GM19452 (cell line): ENCODE measurements around the gene OR12D2.
"Not testable (repeated sequence)": the region's sequence is repeated elsewhere in the genome, so short reads cannot be mapped to it uniquely, and the experiment has no call there.

Experiments used
- ATAC-seq: cut with Tn5 transposase; IDR thresholded peaks from one replicate; pipeline ENCODE4 v1.9.1; 2021; ENCODE audit not compliant: unreplicated experiment

Gene OR12D2, protein sequence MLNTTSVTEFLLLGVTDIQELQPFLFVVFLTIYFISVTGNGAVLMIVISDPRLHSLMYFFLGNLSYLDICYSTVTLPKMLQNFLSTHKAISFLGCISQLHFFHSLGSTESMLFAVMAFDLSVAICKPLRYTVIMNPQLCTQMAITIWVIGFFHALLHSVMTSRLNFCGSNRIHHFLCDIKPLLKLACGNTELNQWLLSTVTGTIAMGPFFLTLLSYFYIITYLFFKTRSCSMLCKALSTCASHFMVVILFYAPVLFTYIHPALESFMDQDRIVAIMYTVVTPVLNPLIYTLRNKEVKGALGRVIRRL

GRCh38 chr6:29395331-29395730 lies at the start of gene OR12D2:
OR12D2 (plus strand) TSS chr6:29395631; CDS start chr6:29396700, 1,069 bp downstream.
- ATAC-seq: no peak

DNA sequence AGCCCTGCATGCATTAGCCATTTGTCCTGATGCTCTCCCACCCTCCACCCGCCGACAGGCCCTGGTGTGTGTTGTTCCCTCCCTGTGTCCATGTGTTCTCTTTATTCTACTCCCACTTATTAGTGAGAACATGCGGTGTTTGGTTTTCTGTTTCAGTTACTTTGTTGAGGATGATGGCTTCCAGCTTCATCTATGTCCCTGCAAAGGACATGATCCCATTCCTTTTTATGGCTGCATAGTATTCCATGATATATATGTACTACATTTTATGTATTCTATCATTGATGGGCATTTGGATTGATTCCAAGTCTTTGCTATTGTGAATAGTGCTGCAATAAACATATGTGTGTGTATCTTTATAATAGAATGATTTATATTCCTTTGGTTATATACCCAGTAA lies 46.1 kb upstream of the OR12D2 start:
- ATAC-seq: not testable (repeated sequence)

DNA sequence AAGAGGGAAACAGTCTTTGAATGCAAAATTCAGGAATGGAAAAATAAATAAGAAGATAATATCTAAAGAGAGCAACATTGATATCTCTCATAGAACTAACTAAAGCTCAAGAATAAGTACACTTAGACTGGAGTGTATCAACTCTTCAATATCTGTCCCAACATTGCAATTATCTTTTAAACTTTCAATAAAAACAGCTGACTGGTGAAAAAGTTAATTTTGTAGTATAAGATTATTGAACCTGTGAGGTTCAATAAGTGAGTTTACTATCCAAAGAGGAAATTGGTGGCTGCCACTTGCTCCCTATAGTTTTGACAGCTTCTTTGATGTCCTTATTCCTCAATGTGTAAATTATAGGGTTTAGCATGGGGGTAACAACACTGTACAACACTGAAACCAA lies 40.5 kb upstream of the OR12D2 start:
- no peak for ATAC-seq

GRCh38 chr6:29355603-29356002 lies 39.8 kb upstream of the OR12D2 start:
- ATAC-seq: no peak

DNA sequence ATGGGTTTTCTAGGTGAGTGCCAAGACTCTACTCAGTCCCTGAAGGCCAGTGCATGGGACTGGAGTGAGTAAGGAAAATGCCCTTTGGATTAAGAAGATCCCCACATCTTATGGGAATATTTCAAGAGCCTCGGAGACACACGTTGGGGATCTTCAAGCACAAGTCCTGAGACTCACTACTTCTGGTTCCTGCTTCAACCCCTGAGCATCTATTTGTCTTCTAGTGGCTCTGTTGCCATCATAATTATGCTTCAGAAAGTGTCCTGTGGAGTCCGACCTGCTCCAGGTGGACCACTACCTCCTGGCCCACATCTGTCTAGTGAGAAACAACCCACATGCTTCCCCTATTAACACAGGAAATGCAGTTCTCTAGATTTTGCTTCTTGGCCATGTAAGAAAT lies 26.7 kb upstream of the OR12D2 start, which contains the start of gene OR5V1:
Gene OR5V1, minus strand, starts transcription at position 101 of the 400 bp plus-strand sequence. CDS start 12,670 bp downstream, outside the sequence.
- no peak for ATAC-seq

- ATAC-seq: no peak
These were observed 20.2 kb upstream of the OR12D2 start, which contains the start of gene OR12D3 for GRCh38 chr6:29375191-29375590. OR12D3 (minus strand) TSS chr6:29375291; CDS start chr6:29375287, 4 bp downstream.

- ATAC-seq: no peak
These were observed 19.4 kb upstream of the OR12D2 start for GRCh38 chr6:29376003-29376402.

DNA sequence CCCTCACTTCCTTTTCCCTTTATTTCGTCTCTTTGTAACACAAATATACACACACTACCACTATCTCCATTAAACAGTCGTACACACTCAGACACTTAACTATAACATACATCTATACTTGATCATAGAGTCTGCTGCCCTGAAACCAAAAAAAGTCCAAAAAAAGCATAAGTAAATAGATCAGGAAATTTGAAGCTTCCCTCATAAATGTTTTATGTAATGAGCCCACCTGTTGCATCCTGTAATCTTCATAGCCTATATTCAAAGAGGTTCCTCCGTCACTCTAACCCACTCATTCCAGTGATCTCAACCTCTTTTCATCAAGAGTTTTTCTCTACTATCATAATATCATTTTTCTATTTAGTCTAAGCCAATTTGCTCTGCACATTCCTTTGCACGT lies 6.9 kb upstream of the OR12D2 start:
- ATAC-seq: no peak

GRCh38 chr6:29399525-29399924 lies 4.1 kb downstream of the OR12D2 start:
- ATAC-seq: no peak

- ATAC-seq: no peak
These were observed 8.4 kb downstream of the OR12D2 start for GRCh38 chr6:29403801-29404200.

- ATAC-seq: no peak
These were observed 19.2 kb downstream of the OR12D2 start, which contains the start of gene OR12D1 for GRCh38 chr6:29414588-29414987. OR12D1 (plus strand) TSS chr6:29414928.

- ATAC-seq: no peak
These were observed 24.1 kb downstream of the OR12D2 start for GRCh38 chr6:29419516-29419915.

DNA sequence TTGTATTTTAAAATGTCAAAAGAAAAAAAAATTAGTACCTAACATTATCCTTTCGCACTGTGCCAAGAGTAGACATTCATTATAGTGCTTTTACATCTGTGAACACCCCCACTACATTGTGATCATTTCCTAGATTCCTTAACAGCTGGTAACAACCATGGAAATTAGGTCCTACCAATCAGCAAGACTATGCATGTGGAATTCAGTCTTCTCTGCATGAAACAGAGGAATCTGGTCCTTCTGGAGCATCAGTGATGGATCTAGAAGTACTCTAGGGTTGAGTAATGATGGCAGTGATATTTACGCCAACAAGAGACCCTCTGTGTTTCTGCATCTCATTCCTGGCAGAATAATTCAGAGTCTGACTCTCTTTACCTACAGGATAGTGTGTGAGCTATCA lies 28.7 kb downstream of the OR12D2 start:
- no peak for ATAC-seq

DNA sequence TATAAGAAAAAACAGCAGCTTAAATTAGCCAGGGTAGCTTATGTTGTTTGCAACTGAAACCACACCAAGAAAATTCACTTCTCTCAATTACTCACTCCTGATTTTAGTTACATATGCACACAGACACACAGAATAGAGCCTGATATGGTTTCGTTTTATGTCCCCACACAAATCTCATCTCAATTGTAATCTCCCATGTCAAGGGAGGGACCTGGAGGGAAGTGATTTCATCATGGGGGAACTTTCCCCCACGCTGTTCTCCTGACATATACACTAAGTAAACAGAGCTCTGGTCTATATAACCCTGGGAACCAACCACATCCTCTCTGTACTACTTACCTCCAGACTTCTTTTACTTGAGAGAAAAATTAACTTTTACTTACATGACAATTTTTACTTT lies 29.1 kb downstream of the OR12D2 start:
- no peak for ATAC-seq

- ATAC-seq: no peak
These were observed 29.6 kb downstream of the OR12D2 start for GRCh38 chr6:29425075-29425474.

- no peak for ATAC-seq
These were observed 31.2 kb downstream of the OR12D2 start for GRCh38 chr6:29426654-29427053.

- ATAC-seq: not testable (repeated sequence)
These were observed 41.3 kb downstream of the OR12D2 start for GRCh38 chr6:29436730-29437129.

- ATAC-seq: no peak
These were observed 43.6 kb downstream of the OR12D2 start, which contains the start of gene OR10C1 for GRCh38 chr6:29439006-29439405. OR10C1 (plus strand) TSS chr6:29439306; CDS start chr6:29440016, 710 bp downstream.

GRCh38 chr6:29442719-29443118 lies 47.3 kb downstream of the OR12D2 start:
- no peak for ATAC-seq

GRCh38 chr6:29444031-29444430 lies 48.6 kb downstream of the OR12D2 start:
- ATAC-seq: not testable (repeated sequence)
